Suppressor macrophage treated with lipopolysaccharide for 1 hour (primary cell): ENCODE results near the gene CLIP1.

ENCODE experiments used
- DNase-seq, 3 donors: peaks; one replicate each; pipeline ENCODE4 v3.0.0-alpha.2; 2020 to 2022

Gene CLIP1

DNA sequence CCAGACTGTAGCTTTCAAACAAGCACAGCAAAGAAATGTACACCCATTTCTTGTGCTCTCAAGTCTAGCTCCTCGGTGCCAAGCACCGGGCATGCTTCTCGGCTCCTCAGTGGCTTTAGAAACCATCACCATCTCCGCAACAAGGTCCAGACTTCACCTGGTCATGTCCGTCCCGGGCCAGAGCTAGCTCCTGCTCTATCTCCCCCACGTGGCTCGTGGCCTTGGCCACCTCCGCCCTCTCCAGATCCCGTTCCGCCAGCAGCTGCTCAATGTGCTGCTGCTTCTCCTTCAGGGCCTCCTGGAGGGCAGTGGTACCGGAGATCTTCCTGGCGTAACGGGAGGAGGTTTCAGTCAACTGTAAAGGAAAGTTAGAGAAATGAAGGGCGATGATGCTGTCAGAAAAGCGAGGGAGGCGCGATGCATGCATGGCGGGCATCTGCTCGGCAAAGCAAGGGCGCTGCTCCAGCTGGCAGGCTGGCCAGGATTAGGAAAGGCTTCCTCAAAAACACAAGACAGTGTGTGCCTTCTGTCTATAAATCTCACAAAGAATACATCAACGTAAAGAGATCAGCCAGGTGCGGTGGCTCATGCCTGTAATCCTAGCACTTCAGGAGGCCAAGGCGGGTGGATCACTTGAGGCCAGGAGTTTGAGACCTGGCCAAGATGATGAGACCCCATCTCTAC is 67.4 kb downstream of the CLIP1 start:
- DNase-seq = no peak

DNA sequence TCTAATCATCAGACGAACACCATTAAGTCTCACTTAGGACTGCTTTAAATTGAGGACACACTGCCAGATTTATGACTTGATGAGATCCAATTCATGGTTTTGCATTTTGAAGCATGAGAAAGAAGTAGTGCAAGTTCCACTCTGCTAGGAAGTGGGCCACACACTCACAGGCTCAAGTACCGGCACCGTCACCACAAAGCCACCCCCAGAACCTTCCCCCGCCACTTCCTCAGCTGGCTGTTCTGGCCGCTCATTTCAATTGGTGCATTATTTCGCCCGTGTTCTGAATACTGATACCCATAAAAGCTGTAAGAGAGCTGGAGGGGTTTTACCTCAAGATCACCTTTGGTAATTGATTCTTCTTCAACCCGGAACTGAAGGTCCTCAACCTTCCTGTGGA is 70.1 kb downstream of the CLIP1 start:
- no peak for DNase-seq

DNA sequence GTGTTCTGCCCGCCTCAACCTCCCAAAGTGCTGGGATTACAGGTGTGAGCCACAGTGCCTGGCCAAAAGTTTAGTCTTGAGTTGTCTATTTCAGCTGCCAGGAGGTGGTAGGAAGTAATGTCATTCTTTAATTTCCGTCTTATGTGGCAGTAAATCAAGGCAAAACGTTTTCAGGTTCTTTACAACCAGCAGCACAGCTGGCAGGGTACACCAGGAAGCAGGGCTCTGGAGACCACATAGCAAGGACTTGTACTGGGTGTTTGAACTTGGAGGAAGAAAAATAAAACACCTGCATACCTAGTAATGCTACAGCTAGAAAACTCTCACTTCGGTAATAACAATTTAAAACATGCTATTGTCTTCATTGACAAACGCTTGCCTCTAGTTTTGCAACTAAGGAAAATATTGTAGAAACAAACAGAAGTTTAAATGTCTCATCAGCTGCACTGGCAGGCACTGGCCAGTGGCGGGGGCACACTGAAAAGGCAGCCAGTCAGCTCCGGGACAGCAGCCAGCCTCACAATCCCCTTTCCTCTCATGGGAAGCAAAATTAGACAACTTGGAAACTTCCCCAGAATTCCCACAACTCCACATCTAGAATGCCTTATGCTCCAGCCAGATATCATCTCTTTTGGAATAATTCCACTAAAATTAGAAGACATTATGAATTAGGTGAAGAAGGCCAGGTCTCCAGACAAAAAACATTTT is 72.2 kb downstream of the CLIP1 start:
- DNase-seq = no peak

DNA sequence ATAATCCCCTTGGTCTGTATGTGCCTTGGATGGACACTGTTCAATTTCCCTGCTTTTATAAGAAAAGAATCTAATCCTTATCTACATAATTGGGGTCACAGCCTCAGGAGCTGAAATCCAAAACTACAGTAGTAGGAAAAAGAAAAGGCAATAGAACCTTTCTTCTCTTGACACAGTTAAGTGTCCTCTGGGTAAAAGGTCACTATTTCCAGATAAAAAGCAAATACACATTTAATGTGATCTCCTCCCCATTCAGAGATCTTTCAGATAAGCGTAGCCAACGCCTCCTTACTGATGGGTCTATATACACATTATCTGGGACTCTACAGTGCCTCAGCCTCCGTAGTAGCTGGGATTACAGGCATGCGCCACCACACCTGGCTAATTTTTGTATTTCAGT is 73.4 kb downstream of the CLIP1 start:
- no peak for DNase-seq

DNA sequence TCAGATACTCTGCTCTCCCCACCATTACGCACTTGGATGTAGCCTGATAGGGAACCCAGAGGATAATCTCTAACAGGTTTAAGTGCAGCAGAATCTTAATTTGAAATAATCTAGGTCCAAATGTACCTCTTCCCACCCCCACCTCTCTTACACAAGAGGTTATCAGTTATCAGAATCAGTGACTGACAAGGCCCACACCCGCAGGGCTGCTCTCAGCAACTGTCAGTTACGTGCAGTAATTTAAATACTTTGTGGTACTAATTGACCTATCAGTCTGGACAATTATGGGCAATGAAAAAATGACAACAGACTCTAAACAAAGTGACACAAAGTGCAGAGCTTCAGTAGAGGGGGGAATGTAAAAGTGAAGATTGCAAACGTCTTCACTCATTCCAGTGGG is 74.0 kb downstream of the CLIP1 start:
- no peak for DNase-seq

DNA sequence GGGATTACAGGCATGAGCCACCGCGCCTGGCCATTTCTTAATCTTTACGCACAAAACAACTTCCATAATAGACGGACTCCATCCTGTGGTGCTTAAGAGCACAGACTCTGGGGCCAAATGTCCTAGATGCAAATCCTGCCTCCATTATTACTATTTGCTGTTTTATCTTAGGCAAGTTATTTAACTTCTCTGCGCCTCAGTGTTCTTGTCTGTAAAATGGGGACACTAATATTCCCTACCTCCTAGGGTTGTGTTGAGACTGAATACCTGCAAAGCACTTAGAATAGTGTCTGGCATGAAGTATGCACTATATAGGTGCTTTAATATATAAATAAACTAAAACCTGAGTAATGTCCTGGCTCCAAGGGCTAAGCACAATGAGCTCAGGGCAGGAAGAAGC is 76.4 kb downstream of the CLIP1 start:
- no peak for DNase-seq

DNA sequence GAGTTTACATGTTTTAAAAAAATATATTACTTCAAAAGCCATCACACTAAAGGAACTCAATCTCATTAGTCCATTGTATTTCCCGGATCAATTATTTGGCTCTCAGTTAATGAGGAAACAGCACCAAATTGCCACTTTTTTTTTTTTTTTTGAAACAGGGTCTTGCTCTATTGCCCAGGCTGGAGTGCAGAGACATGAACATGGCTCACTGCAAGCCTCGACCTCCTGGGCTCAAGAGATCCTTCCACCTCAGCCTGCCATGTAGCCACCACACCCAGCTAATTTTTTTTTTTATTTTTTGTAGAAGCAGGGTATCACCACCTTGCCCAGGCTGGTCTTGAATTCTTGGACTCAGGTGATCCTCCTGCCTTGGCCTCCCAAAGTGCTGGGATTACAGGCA is 77.4 kb downstream of the CLIP1 start:
- DNase-seq = no peak

DNA sequence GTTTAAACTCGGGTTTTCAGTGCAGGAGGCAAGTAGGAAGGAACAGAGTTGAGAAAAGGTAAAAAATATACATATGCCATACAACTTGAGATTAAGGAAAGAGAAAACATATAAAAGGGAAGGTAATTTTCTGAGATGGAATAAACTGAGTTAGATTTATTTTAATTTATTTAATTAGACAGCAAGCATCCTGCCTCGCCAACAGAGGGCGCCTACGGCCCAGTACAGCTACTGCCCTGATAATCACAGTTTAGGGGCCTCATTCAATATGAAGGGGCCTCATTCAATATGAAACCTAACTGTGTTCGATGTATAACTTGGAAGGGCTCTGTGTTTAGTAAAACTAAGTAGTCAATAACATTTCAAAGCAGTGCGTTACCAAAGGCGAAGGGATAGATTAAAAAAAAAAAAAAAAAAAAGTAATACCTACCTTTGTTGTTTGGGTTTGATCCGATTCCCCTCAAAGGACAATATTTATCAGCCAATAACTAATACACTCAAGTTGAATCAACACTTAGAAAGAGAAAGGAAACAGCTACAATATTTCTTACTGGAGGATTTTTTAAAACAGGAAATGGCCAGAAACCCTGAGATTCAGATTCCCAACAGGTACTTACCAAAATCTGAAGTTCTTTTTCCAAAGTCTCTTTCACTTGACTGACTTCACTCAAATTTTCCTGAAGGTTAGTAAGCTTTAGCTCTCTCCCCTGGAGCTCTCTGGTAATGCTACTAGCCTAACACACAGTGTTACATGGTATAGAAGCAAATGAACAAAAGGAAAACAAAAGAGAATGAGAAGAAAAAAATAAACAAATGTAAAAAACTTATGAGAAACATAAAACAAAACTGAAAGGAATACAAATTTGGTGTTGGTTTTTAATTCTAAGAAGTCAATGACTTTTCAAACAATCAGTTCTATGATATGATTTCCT is 86.2 kb downstream of the CLIP1 start:
- peak; percentile 44 to 64 (median 51) for DNase-seq

DNA sequence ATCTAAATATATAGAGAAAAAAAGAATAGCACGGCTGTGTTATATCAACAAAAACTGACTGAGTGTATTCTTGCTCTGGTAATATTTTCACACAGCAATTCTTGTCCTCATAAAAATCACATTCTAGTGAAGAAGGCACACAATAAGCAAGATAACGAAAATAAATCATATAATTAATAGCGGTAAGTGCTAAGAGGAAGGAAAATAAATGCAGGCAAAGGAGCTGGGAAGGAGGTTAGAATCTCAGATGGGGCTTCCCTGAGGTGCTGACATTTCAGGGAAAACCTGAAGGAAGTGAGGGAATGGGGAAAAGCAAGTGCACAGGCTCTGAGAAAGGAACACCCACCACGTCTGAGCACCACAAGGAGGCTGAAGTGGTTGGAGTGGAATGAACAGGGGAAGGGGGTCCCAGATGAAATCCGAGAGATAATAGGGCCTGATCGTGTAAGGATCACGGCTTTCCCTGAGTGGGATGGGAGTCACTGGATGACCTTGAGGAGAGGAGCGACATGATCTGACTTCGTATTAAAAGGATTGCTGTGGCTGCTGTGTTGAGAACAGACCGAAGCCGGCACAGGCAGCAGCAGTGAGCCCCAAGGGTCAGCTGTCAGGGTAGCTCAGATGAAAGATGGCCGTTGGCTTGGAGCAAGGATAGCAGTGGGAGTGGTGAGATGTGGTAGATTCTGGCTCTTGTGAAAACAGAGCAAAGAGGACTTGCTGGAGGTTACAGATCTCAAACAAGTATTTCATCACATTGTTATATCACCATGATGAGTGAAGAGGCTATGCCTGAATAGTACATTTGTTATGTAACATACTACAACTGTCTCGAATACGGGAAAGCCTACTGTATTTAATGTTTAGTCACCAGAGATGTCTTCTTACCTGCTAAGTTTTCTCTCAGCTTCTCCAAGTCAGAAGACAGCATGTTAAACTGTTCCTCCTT is 89.1 kb downstream of the CLIP1 start:
- no peak for DNase-seq

DNA sequence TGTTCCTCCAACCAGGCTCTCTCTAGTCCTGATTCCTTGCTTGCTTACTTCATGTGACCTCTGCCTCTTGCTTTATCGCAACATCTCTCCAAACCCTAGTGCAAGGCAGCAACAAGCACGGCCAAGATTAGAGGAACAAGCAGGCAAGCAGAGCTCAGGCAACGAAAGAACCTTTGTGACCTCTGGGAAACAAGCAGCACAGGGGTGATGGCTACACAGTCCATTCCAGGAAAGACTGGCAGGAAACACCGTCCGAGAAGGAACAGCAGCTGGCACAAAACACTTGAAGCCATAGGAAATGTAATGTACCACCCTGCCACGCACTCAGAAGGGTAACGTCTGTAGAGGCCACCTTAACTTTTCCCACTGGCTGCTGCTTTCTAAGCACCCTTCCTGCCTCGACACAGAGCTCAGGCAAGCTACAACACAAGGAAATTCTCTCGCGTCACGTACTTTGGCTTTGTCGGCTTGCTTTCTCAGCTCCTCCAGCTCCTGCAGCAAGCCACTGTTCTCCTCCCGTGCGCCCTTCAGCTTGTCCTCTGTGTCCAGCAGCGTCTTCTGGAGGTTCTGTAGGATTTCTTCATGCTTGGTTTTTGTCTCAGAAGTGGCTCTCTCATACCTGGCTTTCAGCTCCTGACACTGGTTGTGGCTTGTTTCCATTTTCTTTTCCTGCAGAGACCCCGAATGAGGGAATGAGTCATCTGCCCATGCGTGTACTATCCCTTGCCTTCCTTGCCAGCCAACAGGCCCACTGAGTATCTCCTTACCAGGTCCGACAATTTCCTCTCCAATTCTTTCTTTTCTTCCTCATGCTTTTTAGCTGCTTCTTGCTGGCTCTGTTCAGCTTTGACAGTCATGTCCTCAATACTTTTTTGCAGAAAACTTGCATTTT is 94.7 kb downstream of the CLIP1 start:
- DNase-seq = no peak

DNA sequence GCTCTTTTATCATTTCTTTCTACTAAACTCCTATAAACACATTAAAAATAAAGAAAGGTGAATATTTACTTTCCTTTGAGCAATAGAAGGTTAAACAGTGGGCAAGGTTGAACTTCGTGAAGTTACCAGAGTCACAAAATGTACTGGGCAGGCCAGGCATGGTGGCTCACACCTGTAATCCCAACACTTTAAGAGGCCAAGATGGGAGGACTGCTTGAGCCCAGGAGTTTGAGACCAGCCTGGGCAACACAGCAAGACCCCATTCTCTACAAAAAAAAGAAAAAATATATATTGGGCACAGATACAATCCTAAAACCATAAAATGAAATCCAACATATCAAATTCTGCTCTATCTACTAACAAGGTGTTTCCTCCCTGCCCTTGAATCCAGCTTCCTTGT is 95.5 kb downstream of the CLIP1 start:
- DNase-seq = no peak

DNA sequence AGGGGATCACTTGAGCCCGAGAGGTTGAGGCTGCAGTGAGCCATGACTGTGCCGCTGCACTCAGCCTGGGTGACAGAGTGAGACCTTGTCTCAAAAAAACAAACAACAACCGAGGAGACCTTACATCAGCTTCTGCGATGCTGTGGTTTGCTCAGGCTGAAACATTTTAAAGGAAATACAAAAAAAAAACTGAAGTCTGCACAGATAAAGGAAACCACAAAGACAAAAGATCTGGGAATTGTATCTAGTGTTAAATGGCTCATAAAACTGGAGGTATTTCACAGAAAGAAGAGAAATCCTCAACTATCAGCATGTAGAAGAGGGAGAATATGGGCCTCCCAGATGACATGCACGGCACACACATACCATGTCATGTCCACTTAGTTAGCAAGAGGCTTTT is 95.9 kb downstream of the CLIP1 start:
- no peak for DNase-seq

DNA sequence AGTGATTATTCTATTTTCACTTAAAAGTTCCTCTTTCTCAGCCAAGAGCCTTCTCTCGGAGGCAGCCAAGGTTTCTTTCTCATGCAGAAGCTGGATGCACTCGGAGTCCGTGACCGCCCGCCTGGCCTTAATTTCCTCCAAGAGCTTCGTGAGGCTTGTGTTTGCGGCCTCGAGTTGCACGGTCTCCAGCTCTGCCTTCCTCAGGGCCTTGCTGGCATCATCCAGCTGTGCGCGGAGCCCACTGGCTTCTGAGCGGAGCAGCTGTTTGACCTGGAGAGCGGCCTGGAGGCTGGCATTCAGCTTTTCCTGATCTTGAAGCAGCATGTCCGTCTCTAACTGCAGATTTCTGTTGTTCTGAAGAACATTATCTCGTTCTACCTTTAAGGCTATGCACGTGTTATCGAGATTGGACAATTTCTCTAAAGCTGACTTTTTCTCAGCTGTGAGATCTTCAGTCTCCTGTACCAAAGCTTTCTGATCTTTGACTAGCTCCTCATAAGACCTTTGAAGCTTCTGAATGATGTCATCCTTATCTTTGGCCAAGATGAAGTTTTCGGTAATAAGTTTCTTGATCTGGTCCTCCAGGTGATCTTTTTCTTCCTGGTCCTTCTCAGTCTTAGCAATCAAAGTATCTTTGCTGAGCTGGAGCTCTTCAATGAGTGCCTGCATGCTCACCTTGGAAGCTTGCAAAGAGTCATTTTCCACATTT is 99.0 kb downstream of the CLIP1 start:
- no peak for DNase-seq

DNA sequence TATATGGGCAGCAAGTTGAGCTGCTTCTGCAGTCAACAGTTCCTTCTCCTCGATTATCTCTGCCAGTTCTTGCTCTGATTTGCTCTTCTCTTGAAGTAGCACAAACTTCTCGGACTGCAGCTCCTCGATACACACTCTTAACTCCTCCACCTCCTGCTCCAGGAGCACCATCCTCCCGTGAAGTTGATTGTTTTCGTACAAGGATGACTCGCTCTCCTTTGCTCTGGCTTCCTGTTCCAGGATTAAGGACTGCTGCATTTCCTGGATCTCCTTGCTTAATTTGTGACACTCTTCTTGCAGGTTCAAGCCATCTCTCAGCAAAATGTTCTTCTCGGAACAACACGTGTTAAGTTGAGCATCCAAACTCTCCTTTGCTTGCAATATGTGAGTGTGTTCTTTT is 100.0 kb downstream of the CLIP1 start:
- DNase-seq = no peak

DNA sequence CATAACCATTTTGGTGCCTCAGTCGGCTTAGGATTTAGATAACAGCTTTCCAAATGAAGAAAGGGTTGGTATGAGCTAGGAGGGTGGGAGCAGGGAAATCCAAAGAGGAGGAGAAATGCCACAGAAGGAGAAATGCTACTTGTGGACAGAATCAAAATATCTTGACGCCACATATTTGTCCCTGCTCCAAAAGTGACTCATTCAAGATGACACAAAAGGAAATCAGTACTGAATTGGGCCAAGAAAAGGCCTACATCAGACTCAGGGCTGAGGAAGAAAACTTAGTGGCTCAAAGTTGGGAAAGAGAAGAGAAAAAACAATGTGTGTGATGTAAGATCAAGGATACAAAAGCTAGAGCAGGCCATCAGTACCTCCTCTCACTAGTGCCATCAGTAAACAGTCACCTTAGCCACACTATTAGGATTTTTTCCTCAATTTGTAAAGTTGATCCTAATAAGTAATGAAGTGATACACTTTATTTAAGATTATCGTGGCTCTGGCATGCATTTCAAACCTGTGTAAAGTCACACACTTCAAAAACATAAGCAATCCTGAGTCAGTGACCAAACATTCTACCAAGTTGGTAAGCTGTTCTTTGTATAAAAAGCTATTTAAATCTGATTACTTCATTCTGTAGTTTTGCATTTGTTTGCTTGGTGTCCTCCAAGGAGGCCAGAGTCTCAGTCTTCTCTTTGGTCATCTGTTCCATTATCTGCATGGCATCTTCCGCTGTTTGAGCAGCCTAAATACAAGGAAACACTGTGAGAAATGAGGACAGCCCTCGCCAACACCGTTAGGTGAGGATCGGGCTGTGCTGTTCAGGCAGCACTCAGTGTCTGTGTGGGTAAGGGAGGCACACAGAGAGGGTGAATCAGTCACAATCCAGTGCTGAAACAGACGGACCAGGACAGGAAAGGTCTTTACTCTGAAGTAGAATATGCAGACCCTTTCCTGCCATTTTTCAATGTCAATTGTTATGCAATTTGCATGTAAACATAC is 103.6 kb downstream of the CLIP1 start:
- DNase-seq = peak; percentile 5 to 51 (median 12)

DNA sequence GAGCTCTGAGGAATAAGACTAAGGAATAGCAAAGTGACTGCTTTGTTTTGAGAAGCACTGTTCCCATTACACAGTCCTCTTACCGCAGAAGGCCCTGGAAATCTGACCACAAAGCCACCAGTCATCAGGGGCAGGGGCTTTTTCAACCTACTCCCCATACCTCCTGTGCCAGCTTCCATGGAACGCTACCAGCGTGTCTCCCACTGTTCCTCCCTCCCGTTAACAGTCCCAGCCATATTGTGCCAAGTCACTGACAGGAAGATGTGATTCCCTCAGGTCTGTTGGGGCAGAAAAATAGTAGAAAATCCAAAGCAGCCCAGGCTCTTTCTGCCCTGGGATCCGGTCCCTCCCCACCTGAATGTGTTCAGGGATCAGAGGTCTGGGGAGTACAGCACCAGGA is 109.5 kb downstream of the CLIP1 start:
- DNase-seq = no peak

DNA sequence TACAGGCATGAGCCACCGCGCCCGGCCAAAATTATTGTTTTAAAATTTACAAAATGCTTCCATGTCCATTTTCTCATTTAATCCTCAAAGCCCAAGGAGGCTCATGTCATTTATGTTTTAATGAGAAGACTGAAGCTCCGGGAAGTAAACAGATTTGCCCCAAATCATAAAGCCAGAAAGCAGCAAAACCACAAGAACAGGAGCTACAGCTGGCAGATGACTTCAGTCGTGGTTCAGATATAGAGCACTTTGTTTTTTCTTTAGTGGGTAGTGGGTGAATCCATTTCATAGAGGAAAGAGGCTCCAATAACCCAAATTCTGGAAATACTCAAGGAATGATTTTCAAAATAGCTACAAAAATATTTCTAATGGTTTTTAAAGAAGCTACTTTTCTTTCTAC is 110.8 kb downstream of the CLIP1 start:
- DNase-seq = no peak

DNA sequence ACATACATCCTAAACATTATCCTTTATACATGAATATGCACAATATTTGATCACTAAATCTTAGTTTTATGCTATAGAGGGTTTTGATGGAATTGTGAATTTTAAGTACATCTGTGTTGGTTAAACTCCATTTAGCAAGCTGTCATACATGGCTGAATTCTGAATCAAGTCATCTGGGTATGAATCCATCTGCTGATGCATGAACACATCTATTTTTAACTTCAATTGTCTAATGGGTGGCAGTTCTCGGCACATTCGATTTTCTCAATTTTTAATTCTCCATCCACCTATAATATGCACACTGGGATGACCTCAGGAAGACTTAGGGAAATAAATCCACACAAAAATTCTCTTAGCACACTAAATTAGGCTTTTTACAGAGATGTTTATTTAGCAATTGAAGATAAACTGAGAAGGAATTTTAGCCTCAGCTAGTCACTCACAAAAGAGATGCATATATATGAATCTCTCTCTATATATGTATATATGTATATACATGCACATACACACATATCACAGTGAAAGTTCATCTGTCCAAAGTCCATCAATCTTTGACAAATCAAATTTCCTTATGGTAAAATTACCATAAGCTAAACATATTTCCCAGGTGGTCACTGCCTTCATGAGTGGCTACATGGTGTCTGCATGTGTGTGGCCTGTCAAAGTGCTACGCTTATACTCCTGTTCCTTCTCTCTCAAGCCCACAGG is 111.7 kb downstream of the CLIP1 start:
- no peak for DNase-seq
